Measurements from ENCODE around the gene LCP2.
"Not testable (repeated sequence)": the region's sequence is repeated elsewhere in the genome, so short reads cannot be mapped to it uniquely, and the experiment has no call there.

LCP2 gene

DNA sequence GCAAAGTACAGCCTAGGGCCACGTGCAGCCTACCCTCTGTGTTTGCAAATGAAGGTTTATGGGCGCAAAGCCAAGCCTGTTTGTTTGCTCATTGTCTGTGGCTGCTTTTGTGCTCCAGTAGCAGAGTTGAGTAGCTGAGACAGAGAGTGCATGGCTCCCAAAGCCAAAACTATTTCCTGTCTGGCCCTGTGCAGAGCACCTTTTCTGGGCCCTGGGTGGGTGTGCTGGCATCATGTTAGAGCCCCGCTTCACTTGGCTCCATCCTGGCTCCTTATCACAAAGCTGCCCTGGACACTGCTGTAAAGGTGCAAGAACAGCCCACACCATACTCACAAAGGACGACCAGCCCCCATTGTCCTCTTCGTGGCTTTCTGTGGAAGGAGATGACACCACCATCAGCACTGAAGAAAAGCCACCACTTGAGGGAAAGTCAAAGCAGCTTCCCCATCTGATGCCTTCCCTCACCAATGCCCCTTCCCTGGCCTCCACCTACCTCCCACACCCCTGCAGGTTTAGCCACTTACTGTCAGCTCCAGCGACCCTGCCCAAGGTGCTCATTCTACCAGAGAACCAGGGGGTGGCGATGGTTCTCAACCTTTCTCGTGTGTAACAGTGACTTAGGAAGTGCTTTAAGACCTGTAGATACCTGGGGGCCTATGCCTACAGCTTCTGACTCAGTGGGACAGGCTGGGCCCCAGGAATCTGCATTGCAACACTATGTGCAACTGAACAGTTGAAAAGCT is 23.4 kb downstream of the LCP2 start:
- no peak for DNase-seq (ENCODE audit: low spot score)

DNA sequence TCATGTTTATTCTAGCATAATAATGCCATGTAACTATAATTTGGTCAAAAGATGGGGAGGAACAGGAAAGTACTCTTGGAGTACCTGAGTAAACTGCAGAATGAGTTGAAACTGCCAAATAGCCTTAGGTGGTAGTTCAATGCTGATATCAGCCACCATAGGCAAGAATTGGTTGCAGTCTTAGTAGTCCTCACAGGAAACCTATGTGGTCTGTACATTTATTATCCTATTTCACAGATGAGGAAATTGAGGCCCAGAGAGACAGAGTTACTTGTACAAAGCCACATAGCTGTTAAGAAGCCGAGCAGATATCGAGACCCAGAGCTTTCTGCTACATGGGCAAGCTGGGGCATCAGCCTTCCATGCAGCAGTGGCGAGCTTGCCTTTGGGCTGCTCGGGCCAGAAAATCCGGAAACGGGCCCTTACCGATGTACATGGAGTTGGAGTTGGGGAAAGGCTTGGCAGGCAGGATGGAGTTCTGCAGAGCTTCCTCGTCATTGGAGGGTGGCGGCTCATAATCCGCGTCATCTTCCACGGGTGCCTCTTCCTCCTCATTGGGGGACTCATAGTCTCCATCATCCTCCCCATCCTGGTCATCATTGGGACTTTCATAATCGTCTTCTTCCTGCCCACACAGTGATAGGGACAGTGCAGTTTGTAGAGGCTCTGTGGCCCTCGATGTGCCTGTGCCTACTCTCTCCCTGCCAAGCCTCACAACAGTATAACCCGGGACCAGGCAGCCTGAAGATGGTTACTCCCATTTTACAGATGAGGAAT is 27.1 kb downstream of the LCP2 start:
- no peak for DNase-seq (ENCODE audit: low spot score)

DNA sequence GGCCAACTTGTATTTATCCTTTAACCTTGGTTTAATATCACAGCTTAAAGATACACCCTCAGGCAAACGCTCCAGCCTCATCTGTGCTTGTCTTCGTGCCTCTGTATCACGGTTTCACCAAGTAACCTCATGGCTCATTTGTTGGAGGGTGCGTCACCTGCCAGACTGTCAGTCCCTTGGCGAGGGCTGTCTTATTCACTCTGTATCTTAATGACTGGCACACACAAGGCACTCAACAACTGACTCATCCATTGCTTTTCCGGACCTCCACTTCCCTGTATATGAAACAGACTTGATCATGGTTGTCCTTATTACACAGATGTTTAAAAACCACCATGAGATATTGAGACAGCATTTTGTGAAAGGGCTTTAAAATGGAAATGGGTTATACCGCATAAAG is 28.0 kb downstream of the LCP2 start:
- no peak for DNase-seq (ENCODE audit: low spot score)

DNA sequence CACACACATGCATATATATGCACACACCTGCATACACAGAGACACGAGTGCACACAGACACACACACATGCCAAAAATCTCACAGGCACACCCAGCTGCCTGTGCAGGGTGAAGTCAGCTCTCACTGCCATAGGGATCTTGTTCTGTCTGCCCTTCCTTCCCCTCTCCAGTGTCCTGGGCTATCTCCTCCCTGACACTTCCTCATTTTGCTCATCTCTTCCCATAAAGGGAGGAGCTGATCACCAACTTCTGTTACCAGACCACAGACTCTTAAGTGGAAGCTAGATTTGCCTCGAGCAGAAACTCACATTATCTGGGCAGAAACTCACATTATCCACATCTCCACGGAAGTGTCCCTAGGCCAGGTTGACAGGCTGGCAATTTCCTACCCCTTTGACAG is 28.7 kb downstream of the LCP2 start:
- no peak for DNase-seq (ENCODE audit: low spot score)

DNA sequence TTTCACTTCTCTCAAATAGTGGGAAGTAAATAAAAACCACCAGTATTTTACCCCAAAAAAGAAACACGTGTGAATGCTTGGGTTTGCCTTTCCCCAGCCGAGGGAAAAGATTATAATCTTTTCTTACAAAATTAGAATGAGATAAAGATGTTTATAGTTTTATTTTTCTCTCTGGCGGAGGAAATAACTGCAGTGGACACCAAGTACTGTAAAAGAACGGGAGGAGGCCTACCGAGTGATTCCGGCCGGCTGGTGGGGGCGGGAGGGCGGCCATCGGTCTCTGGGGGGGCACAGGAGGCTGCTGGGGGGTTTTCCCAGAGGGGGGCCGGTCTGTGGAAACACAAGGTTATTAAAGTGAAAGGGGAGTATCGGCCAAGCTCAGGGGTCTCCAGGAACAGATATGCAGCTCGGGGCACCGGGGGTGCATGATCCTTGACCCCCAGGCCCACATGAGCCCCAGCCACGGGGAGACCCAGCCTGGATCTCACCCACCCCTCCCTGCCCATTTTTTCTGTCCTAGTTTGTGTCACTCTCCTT is 29.4 kb downstream of the LCP2 start:
- no peak for DNase-seq (ENCODE audit: low spot score)

DNA sequence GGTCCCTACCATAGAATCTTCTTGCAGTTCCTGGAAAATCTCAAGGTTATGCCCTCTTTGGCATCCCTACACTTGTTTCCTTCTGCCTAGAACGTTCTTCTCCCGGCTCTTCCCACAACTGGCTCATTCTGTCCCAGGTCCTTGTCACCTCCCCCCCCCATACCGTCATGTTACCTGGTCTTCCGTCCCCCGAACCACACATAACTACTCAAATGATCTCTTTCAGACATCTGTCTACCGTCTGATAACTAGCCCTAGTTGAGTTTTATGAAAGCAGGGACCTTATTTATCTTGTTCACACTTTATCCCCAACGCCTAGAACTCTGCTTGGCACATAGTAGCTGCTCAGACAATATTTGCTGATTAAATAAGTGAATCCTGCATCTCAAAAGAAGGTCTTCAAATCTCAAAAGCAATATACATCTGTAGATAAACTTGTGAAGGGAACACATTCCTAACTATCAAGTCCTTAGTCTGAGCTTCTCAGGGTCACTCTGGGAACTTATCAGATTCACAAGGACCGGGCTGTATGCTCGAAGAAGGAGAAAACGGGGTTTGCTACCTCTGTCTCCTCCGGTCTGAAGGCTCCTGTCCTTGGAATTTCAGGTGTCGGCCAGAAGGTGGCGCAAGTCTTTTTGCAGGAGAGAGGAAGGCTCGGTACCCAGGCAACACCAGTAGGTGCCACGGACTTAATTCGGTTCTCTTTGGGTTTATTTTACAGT is 30.0 kb downstream of the LCP2 start:
- DNase-seq (ENCODE audit: low spot score) = peak; percentile 71

DNA sequence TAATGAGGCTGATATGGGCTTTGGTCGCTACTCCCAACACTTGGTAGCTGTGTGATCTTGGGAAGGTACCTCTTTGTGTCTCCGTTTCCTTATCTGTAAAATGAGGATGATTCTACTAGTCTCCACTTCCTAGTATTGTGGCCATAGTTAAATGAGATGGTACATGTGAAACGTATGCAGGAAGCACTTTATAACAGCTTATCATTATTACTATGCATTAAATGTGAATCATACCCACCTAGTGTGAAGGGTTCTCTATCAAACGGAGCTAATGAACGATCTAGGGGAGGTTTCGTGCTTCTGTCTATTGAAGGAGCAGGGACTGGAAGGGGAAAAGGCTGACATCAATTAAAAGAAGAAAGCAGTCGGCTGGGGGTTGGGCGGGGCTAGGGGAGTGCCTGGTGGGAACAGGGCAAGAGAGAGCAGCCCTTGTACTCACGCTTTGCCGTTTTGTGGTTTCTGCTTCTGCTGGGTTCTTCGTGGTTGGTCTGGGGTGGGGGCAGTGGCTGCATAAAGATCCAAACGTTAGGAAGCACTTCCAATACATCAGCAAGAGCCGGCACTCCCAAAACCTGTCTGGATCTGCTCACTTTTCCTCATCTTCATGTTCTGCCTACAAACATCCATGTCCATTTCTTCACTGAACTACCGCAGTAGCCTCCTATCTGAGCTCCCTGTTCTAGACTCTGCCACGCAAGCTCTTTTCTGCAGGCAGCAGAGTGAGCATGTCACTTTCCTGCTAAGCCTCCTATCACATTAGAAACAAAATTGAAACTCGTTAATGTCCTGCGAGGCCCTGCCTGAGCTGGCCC is 30.8 kb downstream of the LCP2 start:
- no peak for DNase-seq (ENCODE audit: low spot score)

DNA sequence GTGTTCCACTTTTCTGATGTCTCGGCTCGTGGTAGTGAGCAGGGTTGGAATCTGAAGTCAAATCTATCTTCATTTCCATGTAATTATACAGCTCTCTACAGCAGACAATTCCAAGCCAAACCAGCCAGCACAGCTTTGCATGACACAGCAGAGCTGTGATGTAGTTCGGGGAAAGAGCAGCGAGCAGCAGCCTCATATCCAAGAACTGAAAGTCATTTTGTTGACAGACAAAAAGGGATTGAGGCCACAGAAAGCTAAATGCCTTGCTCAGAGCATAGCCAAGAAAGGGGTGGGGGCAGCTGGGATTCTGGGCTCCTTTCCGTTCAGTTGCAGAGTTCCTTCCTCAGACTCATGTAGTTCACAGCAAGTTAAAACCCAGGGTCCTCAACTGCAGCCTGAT is 32.1 kb downstream of the LCP2 start:
- DNase-seq (ENCODE audit: low spot score) = no peak

DNA sequence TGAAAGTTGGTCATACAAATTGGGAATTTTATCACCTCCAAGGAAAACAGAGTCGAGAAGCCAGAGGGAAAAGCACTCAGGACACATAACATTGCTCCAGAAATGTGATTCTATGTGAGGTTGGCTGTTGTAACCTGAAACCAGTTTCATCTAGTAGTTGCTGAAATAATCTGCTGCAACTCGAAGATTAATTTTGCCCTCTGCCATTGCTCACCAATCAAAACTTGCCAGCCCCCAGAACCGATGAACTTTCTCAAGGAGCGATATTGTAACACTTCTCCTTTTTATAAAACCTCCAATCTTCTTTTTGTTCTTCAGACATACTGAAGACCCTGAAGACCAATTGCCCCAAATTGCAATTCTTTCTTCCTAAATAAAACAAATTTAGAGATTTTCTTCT is 33.7 kb downstream of the LCP2 start:
- no peak for DNase-seq (ENCODE audit: low spot score)

DNA sequence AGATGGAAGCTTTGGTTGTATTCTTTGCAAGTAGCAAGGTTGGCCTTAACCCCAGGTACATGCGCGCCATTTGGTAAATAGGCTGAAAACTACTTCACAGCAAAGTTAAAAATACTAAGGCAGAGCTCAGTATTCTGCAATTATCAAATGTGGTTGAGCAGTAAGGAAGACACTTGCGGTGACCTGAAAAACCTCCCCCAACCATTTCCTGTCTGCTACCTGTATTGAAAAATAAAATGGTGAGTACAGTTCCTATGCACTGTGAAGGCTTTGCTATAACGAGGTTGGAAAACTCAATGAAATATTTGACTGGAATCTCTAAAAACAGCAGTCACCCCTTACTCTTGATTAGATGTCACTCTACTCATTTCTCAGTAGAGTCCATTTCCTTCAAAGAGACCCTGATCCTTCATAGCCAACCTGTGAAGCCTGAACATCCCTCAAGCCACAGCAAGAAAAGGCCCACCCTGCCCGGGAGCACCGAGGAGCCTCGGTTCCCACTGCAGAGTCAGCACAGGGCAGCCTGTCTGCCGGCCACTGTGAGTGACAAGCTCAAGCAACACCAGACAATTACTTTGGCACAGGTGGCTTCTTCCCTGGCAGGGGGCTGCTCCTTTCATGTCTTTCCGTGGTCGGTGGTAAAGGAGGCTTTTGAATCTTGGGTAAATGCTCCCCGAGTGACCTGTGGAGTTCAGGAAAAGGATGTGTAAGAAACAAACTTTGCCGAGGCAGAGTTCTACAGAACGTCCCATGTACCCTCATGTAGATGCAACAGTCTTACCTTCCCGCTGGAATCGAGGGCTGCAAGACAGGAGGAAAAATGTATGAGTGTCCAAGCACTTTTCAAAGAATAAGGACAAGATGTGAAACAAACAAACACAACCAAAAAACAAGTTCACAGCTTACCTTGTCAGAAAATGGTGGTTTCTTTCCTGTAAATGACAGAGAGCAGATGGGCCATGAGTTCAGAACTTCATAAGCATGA is 35.2 kb downstream of the LCP2 start:
- DNase-seq (ENCODE audit: low spot score) = no peak

DNA sequence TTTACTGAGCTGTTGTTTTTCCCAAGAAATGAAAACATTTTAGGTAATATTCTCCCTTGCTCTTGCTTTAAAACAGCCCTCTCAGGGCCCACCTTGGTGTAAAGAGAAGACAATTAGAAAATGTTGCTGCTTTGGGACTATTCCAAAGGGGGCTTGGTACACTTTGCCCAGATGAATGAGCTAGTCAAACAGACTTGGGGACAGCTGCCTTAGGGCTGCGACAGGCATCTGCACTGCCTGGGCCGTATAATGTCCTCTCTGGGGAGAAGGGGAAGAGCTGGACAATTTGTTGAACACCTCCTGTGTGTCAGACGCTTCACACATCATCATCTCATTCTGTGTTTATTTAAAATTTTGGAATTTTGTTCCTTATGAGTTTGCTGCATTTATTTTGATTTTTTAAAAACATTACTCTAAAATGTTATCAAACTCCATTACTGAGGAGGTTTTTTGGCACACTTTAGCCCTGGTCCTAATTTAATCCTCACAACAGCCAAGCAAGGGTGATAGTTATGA is 36.0 kb downstream of the LCP2 start:
- no peak for DNase-seq (ENCODE audit: low spot score)

DNA sequence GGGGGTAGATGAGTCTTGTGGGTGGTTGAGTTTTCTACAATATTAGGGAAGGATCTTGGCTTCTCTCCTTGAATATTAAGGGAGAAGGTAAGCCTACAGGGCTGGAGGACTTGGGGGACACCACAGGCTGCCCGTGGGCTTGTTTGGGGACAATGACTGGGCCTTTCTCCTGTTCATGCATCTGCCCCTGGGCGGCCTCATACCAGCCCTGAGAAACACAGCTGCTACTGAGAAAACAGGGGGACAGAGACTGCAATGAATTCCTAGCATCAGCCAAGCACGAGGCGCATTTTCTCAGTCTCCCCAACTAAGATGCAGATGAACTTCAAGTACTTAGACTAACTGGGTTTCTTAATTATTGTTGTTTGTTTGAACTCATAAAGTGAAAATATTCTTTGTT is 40.2 kb downstream of the LCP2 start:
- no peak for DNase-seq (ENCODE audit: low spot score)

DNA sequence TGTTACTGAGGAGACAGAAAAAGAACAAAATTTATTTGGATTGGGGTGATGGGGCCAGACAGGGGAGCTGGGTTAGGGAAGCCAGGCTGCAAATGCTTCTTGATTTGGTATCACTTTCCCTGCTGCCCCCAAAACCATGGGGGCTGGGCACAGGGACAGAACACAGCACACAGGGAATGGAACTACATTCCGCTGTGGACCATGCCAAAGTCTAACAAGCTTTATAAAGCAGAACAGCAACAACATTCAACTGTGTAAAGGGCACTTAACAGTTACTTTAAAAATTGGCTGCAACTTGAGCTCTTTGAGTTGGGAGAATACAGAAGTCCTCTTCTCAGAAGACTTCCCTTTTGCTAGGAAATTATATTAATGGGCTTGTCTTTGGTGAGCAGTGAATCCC is 41.0 kb downstream of the LCP2 start:
- no peak for DNase-seq (ENCODE audit: low spot score)

DNA sequence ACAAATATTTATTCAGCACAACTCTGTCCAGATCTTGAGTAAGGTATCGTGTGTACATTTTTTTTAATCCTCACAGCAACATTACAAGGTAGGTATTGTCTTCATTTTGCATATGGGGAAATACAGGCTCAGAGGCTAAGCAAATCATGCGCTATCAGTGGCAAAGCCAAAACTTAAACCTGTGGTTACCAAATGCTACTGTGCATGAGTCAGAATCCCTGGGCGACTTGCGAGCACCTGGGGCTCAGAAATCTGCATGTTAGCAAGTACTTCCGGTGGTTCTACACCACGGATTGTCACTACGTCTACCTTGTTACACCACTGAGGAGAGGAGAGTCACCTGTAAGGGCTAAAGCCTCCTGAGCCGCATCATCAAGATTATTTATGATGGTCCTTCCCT is 43.5 kb downstream of the LCP2 start:
- no peak for DNase-seq (ENCODE audit: low spot score)

DNA sequence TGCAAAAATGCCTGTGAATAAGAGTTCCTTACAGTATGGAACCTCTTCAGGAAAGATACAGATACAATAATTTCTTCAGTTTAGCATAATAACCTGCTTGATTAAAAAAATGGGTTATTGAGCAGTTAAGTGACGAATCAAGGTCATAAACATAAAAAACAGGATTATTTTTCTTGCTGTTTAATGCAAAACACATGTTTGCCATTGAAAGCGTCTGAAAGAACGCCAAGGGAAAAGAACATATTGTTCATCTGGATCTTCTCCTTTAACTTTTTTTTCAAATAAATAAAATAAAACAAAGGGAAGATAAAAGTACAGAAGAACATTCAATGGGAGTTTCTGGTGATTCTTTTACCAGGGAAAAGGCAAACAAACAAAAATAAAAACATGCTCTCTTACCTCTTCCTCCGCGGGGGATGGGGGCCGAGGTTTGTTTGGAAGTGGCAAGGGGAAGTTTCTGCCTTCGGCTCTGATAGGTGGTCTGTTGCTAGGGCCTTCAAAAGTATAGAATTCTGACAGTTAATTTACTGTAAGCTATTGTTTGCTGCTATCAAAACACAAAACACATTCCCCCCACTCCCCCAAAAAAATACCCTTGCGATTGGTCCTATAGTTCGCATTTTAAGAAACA is 44.7 kb downstream of the LCP2 start:
- DNase-seq (ENCODE audit: low spot score) = no peak

DNA sequence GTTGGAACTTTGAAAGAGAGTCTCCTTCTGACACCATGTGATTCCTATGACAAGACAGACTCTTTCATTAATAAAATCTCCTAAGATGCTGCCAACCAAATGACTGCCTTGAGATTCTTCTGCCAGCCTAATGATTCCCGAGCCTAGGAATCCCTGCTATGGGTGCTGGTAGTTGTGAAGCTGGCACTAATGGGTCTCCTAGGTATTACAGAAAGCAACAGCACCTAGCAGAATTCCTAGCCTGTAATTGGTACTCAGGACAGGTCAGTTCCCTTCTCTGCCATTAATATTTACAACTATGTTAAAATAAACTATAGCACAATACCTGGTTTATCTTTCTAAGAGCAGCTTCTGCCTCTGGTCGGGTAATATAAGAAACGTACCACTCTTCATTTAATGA is 45.5 kb downstream of the LCP2 start:
- DNase-seq (ENCODE audit: low spot score) = no peak

DNA sequence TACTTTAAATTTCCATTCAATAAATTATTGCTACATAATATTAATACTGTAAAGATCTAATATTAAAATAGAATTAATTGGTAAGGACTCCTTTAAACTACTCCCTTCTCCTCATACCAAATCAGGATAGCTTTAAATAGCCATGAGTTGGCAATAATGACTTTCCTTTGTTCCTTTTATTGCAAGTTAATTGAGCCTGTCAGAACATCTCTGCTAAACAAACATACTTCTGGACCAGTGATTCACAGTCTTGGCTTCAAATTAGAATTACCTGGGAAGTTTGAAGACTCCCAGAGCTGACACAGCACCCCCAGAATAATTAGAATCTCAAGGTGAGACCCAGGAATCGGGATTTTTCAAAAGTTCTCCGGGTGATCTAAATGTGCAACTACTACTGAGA is 46.1 kb downstream of the LCP2 start:
- no peak for DNase-seq (ENCODE audit: low spot score)

DNA sequence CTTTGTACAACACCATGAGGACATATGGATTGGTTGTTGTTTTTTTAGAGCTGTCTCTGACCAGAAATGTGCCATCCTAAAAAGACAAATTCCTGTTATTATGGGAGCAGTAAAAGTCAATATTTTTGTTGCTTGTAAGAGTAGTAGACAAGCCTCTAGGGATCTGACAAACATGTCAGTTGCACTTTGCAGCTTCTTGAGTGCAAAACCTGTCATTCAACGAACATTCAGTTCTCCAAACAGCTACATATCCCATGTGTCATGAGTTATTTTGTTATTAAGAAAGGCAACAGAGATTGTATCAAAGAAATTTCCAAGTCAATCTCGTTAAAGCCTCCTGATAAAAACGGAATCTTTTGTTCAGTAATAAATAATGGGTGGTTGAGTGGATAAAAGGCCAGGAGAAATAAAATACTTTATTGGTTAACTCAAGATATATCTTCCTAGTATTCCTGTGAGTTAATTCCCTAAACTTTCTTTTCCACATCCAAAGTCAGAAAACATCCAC is 46.7 kb downstream of the LCP2 start:
- DNase-seq (ENCODE audit: low spot score) = no peak

DNA sequence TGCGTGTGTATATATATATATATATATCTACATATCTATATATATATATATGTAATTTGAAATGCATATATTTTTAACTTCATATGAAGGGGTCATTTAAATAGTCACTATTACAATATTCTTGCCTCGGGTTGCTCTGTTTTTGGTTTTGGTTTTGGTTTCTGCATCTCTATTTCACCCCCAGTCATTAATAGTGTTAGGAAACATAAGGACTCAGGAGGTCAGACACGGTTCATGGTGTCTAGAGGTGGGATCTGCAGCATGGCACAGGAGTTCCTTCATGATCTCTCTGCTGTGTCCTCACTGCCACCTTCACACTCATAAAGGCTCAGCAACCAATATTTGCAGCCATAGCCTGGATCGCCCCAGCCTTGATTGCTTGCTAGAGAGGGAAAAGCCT is 48.2 kb downstream of the LCP2 start:
- no peak for DNase-seq (ENCODE audit: low spot score)

DNA sequence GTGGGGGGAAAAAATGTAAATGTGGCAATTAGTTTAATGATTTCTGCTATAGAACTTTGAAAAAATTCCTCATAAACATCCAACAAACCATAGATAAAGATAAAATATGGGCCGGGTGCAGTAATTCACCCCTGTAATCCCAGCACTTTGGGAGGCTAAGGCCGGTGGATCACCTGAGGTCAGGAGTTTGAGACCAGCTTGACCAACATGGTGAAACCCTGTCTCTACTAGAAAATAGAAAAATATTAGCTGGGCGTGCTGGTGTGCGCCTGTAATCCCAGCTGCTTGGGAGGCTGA is 48.7 kb downstream of the LCP2 start:
- DNase-seq (ENCODE audit: low spot score) = not testable (repeated sequence)

Measured in AG08396 (cell line).